Measurements from ENCODE around the gene G6PD.

The G6PD gene

GRCh38 chrX:154483325-154483724 is 63.3 kb downstream of the G6PD start:
- no peaks in the 10 kb centered on the region; the same call in 1 of the 2 replicates for H3K27me3 ChIP-seq (ENCODE audit: insufficient read depth, low read length)
- no peak overlapping the region for H3K9ac ChIP-seq (ENCODE audit: low read depth, low read length)
- no peak overlapping the region for H3K4me3 ChIP-seq (ENCODE audit: low read length)
- H3K36me3 ChIP-seq (ENCODE audit: insufficient read depth, low read depth, low read length), result no peaks in the 10 kb centered on the region
- H3K9me3 ChIP-seq (ENCODE audit: insufficient read depth, low read depth, low read length), result no peaks in the 10 kb centered on the region
- no peak overlapping the region for H3K27ac ChIP-seq (ENCODE audit: low read length)
- no peaks in the 10 kb centered on the region for H3K4me1 ChIP-seq (ENCODE audit: insufficient read depth, low read length)

DNA sequence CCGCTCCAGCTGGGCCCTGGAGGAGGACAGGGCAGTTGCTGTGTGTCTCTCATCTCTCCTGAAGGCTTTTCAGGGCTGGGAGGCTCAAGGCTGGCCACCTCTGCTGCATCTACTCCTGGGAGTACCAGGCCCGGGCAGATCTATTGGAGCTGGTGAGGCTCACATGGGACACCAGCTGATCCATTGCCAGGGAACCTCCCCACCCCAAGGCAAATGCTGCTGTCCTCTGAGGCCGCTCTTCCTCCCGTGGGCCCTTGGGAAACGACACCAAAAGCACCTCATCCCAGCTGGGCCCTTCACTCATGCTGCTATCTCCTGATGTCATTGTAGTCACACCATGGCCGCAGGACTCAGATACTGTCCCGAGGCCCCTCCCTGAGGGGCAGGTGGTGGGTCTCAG is 63.9 kb downstream of the G6PD start:
- H3K36me3 ChIP-seq (ENCODE audit: insufficient read depth, low read depth, low read length), result no peaks in the 10 kb centered on the region
- no peaks in the 10 kb centered on the region; the same call in 1 of the 2 replicates for H3K27me3 ChIP-seq (ENCODE audit: insufficient read depth, low read length)
- H3K9me3 ChIP-seq (ENCODE audit: insufficient read depth, low read depth, low read length), result no peaks in the 10 kb centered on the region
- H3K9ac ChIP-seq (ENCODE audit: low read depth, low read length), result no peak overlapping the region
- no peak overlapping the region for H3K4me3 ChIP-seq (ENCODE audit: low read length)
- H3K4me1 ChIP-seq (ENCODE audit: insufficient read depth, low read length), result no peaks in the 10 kb centered on the region
- H3K27ac ChIP-seq (ENCODE audit: low read length), result no peak overlapping the region

- Histone ChIP-seq H3K36me3 (ENCODE audit: insufficient read depth, low read depth, low read length) (no peaks in the 10 kb centered on the region), H3K9ac (ENCODE audit: low read depth, low read length) (no peak overlapping the region), H3K4me3 (ENCODE audit: low read length) (no peak overlapping the region), H3K27me3 (ENCODE audit: insufficient read depth, low read length) (no peaks in the 10 kb centered on the region; the same call in 1 of the 2 replicates), H3K27ac (ENCODE audit: low read length) (no peak overlapping the region), H3K4me1 (ENCODE audit: insufficient read depth, low read length) (no peaks in the 10 kb centered on the region), H3K9me3 (ENCODE audit: insufficient read depth, low read depth, low read length) (no peaks in the 10 kb centered on the region)
These were observed 64.6 kb downstream of the G6PD start for GRCh38 chrX:154481911-154482601.
